Kidney (tissue), 14 donors: ENCODE data around the gene USP3. TPM values are rescaled to one million over a fixed set of nuclear protein-coding genes. Genes with fewer than 3 reads are reported as not detected.
"Not testable (repeated sequence)": the region's sequence is repeated elsewhere in the genome, so short reads cannot be mapped to it uniquely, and the experiment has no call there.

Experiments
- DNase-seq, 5 donors: peaks; one replicate each; pipeline ENCODE4 v3.0.0-alpha.2; 2013 to 2020
- FAIRE-seq: peaks from 2 replicates; lab custom pipeline; 2012; peaks lifted over from hg19 to GRCh38; lab: Jason Lieb, UNC
- H3K27ac ChIP-seq, 2 donors: one replicate each; pipeline ENCODE4 v1.7.0; 2013; ENCODE audit warnings: low read depth in 2 of 2, low read length in 2 of 2, inconsistent platforms in 1 of 2
- H3K27me3 ChIP-seq: one replicate; pipeline ENCODE4 v1.7.1; 2013; ENCODE audit warnings: low read length, inconsistent platforms; ENCODE audit not compliant: control insufficient read depth, insufficient read depth
- H3K36me3 ChIP-seq, 3 donors: one replicate each; pipeline versions ENCODE4 v1.7.0 to v1.7.1; 2013; ENCODE audit warnings: low read length in 3 of 3, control low read depth in 1 of 3, inconsistent platforms in 1 of 3; ENCODE audit not compliant: insufficient read depth in 3 of 3, control insufficient read depth in 2 of 3
- H3K4me1 ChIP-seq, 3 donors: one replicate each; pipeline versions ENCODE4 v1.7.0 to v1.7.1; 2013; ENCODE audit warnings: low read length in 3 of 3, inconsistent platforms in 1 of 3, low read depth in 1 of 3; ENCODE audit not compliant: control insufficient read depth in 2 of 3, insufficient read depth in 2 of 3
- H3K4me3 ChIP-seq, 3 donors: one replicate each; pipeline versions ENCODE4 v1.7.0 to v1.8.1; 2013; ENCODE audit warnings: low read length in 3 of 3, control low read depth in 1 of 3, inconsistent platforms in 1 of 3
- H3K9ac ChIP-seq, 3 donors: one replicate each; pipeline versions ENCODE4 v1.7.0 to v1.7.1; 2013; ENCODE audit warnings: low read length in 3 of 3, control low read depth in 1 of 3, inconsistent platforms in 1 of 3
- H3K9me3 ChIP-seq, 3 donors: one replicate each; pipeline versions ENCODE4 v1.7.0 to v1.7.1; 2013; ENCODE audit warnings: low read length in 3 of 3, control low read depth in 1 of 3, inconsistent platforms in 1 of 3; ENCODE audit not compliant: control insufficient read depth in 2 of 3, insufficient read depth in 1 of 3
- intact Hi-C: fragments of 100-400 bp; cut with DNase I; formaldehyde crosslinking; loops from one replicate; pipeline ENCODE4 v1.11.1; 2022
- polyA plus RNA-seq: library from polyadenylated mRNA; stranded (reverse); fragments of 350-450 nt; fragmentation: Illumina TruSeq; extraction: RNeasy Lipid Tissue Mini Kit (QIAGEN cat#74804); gene quantifications from one replicate; pipeline ENCODE4 v1.2.3, GENCODE V29; 2014; ENCODE audit warnings: low read depth, low replicate concordance; ENCODE audit not compliant: insufficient read depth
- total RNA-seq: library from RNA; stranded (reverse); fragmentation: NEBNext Ultra II Directional; extraction: Animal tissue kit (Norgen Biotek cat#: 25700); gene quantifications from one replicate; pipeline ENCODE4 v1.2.1, GENCODE V29; 2021
- TF ChIP-seq, protein P1 (sequence below): IDR thresholded peaks from 3 replicates; pipeline ENCODE4 v1.5.1; 2012; ENCODE audit warnings: mild to moderate bottlenecking, moderate library complexity, borderline replicate concordance; ENCODE audit not compliant: insufficient read depth; ENCODE audit errors: extremely low read depth
- donor health status: control.
- donor health status: control.
- donor health status: control.
- donor health status: control.
- donor health status: control.
- donor health status: DM: yes; HTN: yes; CAD: no.
- donor health status: Normal renal cell carcinoma (clear cell type).

Gene USP3
- total and polyA plus RNA-seq, 2 donors from 2014 or later = 25.2 to 72.5 TPM

DNA sequence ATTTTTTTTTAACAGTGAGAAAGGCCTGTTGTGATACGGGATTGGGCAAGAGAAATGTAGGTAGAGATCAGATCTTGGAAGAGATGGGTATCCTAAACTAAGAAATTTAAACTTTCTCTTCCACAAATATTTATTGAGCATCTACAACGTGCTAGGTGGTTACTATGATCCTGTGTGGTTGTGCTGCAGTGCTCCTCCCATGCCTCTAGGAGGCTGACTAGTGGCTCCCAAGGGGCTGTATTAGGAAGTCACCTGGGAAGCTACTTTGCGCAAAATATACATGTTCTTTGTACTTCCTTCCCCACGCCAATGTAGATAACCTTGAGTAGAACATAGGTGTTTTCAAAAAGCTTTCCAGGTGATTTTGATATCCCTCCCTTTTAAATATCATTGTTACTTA lies 27.2 kb downstream of the USP3 start:
- intact Hi-C loops = no loop called here
- Histone ChIP-seq H3K27ac (no peak overlapping the region), H3K9me3 (no peaks in the 10 kb centered on the region), H3K9ac (no peak overlapping the region), H3K36me3 (no peaks in the 10 kb centered on the region), H3K4me3 (no peak overlapping the region), H3K27me3 (no peaks in the 10 kb centered on the region), H3K4me1 (peaks cover 0 to 7% (median 2%) of the 10 kb centered on the region in 3 donors)
- FAIRE-seq (no peak), DNase-seq (no peak)
- TF ChIP-seq, protein P1, sequence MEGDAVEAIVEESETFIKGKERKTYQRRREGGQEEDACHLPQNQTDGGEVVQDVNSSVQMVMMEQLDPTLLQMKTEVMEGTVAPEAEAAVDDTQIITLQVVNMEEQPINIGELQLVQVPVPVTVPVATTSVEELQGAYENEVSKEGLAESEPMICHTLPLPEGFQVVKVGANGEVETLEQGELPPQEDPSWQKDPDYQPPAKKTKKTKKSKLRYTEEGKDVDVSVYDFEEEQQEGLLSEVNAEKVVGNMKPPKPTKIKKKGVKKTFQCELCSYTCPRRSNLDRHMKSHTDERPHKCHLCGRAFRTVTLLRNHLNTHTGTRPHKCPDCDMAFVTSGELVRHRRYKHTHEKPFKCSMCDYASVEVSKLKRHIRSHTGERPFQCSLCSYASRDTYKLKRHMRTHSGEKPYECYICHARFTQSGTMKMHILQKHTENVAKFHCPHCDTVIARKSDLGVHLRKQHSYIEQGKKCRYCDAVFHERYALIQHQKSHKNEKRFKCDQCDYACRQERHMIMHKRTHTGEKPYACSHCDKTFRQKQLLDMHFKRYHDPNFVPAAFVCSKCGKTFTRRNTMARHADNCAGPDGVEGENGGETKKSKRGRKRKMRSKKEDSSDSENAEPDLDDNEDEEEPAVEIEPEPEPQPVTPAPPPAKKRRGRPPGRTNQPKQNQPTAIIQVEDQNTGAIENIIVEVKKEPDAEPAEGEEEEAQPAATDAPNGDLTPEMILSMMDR = no peak

DNA sequence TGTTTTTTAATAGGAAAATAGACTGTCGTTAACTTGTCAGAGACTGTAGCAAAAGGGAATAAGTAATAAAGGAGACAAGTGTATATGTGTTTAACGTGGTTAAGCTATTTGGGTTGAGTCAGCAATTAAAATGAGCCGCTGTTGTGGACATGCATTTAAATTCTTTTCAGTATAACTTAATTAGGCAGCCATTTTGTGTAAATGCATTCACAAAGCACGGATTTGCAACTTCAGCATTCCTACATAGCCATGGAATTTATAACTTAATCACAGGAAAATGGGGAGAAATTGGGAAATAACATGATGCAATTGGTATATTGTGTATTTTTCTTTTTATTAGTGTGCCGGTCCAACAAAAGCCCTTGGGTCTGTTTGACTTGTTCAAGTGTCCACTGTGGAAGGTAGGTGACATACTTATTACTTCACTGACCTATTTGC lies 27.9 kb downstream of the USP3 start:
- FAIRE-seq = no peak
- intact Hi-C loops = no loop called here
- TF ChIP-seq, protein P1 = no peak

DNA sequence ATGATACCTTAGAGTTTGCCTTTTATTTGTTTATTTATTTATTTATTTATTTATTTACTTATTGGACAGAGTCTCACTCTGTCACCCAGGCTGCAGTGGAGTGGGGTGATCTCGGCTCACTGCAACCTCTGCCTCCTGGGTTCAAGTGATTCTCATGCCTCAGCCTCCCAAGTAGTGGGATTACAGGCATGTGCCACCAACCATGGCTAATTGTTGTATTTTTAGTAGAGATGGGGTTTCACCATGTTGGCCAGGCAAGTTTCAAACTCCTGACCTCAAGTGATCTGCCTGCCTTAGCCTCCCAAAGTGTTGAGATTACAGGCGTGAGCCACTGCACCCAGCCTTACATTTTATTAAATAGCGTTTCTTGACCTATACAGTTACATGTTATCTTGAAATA lies 30.5 kb downstream of the USP3 start:
- H3K27me3 ChIP-seq, H3K27ac ChIP-seq, H3K36me3 ChIP-seq, DNase-seq, H3K9me3 ChIP-seq, FAIRE-seq, H3K9ac ChIP-seq, intact Hi-C loops, H3K4me3 ChIP-seq: not testable (repeated sequence)
- H3K4me1 ChIP-seq = peaks cover 0 to 11% (median 2%) of the 10 kb centered on the region in 3 donors

More for the DNA sequence above, 27.9 kb downstream of the USP3 start:
- Histone ChIP-seq H3K4me1 (peaks cover 0 to 7% (median 2%) of the 10 kb centered on the region in 3 donors), H3K36me3 (no peaks in the 10 kb centered on the region), H3K4me3 (no peak overlapping the region), H3K27me3 (no peaks in the 10 kb centered on the region), H3K27ac (no peak overlapping the region), H3K9ac (no peak overlapping the region), H3K9me3 (no peaks in the 10 kb centered on the region)
- no peak for DNase-seq

DNA sequence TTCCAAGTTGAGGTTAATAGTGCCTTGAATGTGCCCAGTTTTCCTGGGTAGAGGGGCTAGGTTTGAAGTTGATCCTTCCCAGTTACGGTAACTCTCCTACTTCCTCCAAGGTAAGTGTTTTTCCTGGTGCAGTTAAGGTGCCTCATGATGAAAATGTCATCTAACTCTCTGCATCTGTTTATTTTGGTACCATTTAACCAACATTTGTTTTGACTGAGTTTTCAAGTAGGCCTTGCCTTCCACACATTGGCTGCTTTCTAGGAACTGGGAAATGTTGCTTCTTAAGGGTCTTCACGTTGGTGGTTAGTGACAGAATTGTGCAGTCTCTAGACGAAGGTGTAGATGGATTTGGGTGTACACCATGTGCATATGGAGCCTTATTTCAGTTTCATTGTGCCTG lies 31.3 kb downstream of the USP3 start:
- Histone ChIP-seq H3K4me3 (no peak overlapping the region), H3K4me1 (peaks cover 0 to 11% (median 2%) of the 10 kb centered on the region in 3 donors), H3K27me3 (no peaks in the 10 kb centered on the region), H3K9ac (no peak overlapping the region), H3K27ac (peak overlapping the region in 1 of 2 donors; percentile 45), H3K9me3 (no peaks in the 10 kb centered on the region), H3K36me3 (no peaks in the 10 kb centered on the region)
- intact Hi-C loops = no loop called here
- TF ChIP-seq, protein P1 = no peak
- no peak for DNase-seq
- no peak for FAIRE-seq
